ENCODE results near the gene FAM241A. TPM values are rescaled to one million over a fixed set of nuclear protein-coding genes. Genes with fewer than 3 reads are reported as not detected.

FAM241A gene
- total and polyA plus RNA-seq, 9 donors, result 1.0 to 4.9 (median 2.2) TPM

- intact Hi-C loops (cut with DNase I), result no loop called here
- TF ChIP-seq EP300 (IDR thresholded peaks at IDR 0.05), result no peak
- TF ChIP-seq, protein P1, sequence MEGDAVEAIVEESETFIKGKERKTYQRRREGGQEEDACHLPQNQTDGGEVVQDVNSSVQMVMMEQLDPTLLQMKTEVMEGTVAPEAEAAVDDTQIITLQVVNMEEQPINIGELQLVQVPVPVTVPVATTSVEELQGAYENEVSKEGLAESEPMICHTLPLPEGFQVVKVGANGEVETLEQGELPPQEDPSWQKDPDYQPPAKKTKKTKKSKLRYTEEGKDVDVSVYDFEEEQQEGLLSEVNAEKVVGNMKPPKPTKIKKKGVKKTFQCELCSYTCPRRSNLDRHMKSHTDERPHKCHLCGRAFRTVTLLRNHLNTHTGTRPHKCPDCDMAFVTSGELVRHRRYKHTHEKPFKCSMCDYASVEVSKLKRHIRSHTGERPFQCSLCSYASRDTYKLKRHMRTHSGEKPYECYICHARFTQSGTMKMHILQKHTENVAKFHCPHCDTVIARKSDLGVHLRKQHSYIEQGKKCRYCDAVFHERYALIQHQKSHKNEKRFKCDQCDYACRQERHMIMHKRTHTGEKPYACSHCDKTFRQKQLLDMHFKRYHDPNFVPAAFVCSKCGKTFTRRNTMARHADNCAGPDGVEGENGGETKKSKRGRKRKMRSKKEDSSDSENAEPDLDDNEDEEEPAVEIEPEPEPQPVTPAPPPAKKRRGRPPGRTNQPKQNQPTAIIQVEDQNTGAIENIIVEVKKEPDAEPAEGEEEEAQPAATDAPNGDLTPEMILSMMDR (IDR thresholded peaks at IDR 0.05), result no peak
- TF ChIP-seq POLR2A (IDR thresholded peaks at IDR 0.05), result no peak
- H3K36me3 ChIP-seq, result no peaks in the 10 kb centered on the region
- no peaks in the 10 kb centered on the region for H3K4me1 ChIP-seq (ENCODE audit: insufficient read depth)
- H3K9me3 ChIP-seq, result no peaks in the 10 kb centered on the region
- H3K4me3 ChIP-seq, result no peak overlapping the region
- H3K27ac ChIP-seq, result no peak overlapping the region
- H3K27me3 ChIP-seq, result no peaks in the 10 kb centered on the region
- no peak for DNase-seq
- 81 to 87% (median 82%) methylated on average over 3 of the region's 3 CpGs for WGBS, 3 donors
These were observed 37.4 kb downstream of the FAM241A start for GRCh38 chr4:112182604-112183003.

- TF ChIP-seq POLR2A (IDR thresholded peaks at IDR 0.05), result no peak
- TF ChIP-seq, protein P1 (IDR thresholded peaks at IDR 0.05), result no peak
- TF ChIP-seq EP300 (IDR thresholded peaks at IDR 0.05), result no peak
These were observed 38.0 kb downstream of the FAM241A start for GRCh38 chr4:112183252-112183651.

GRCh38 chr4:112184438-112184837, 39.2 kb downstream of the FAM241A start:
- no peak overlapping the region for H3K27ac ChIP-seq
- WGBS, 3 donors, result 94 to 100% (median 96%) methylated on average over 1 of the region's 1 CpG
- no peaks in the 10 kb centered on the region for H3K36me3 ChIP-seq
- no peak for TF ChIP-seq POLR2A (IDR thresholded peaks at IDR 0.05)
- TF ChIP-seq, protein P1 (IDR thresholded peaks at IDR 0.05), result no peak
- no peak for TF ChIP-seq EP300 (IDR thresholded peaks at IDR 0.05)
- no peak for DNase-seq
- no peaks in the 10 kb centered on the region for H3K27me3 ChIP-seq
- intact Hi-C loops (cut with DNase I), result no loop called here
- H3K9me3 ChIP-seq, result no peaks in the 10 kb centered on the region
- no peak overlapping the region for H3K4me3 ChIP-seq
- no peaks in the 10 kb centered on the region for H3K4me1 ChIP-seq (ENCODE audit: insufficient read depth)

More at GRCh38 chr4:112183252-112183651, 38.0 kb downstream of the FAM241A start:
- Histone ChIP-seq H3K27me3 (no peaks in the 10 kb centered on the region), H3K9me3 (no peaks in the 10 kb centered on the region), H3K27ac (no peak overlapping the region), H3K36me3 (no peaks in the 10 kb centered on the region), H3K4me3 (no peak overlapping the region), H3K4me1 (ENCODE audit: insufficient read depth) (no peaks in the 10 kb centered on the region)
- DNase-seq, result no peak
- intact Hi-C loops (cut with DNase I), result no loop called here
- WGBS, 3 donors, result 73 to 78% (median 75%) methylated on average over 2 of the region's 2 CpGs

- no peaks in the 10 kb centered on the region for H3K9me3 ChIP-seq
- no peaks in the 10 kb centered on the region for H3K4me1 ChIP-seq (ENCODE audit: insufficient read depth)
- no peaks in the 10 kb centered on the region for H3K36me3 ChIP-seq
- intact Hi-C loops (cut with DNase I), result no loop called here
- no peak overlapping the region for H3K4me3 ChIP-seq
- TF ChIP-seq, protein P1 (IDR thresholded peaks at IDR 0.05), result no peak
- TF ChIP-seq EP300 (IDR thresholded peaks at IDR 0.05) (no peak), POLR2A (IDR thresholded peaks at IDR 0.05) (no peak)
- DNase-seq, result no peak
- no peak overlapping the region for H3K27ac ChIP-seq
- WGBS, 3 donors, result 90 to 100% (median 98%) methylated on average over 2 of the region's 2 CpGs
- no peaks in the 10 kb centered on the region for H3K27me3 ChIP-seq
These were observed 40.1 kb downstream of the FAM241A start for GRCh38 chr4:112185334-112185733.

All from ovary (tissue), 9 donors.